Calu3 (cell line): ENCODE measurements around the gene EXD3. TPM values are rescaled to one million over a fixed set of nuclear protein-coding genes. Genes with fewer than 3 reads are reported as not detected.

ENCODE experiments used
- BruUV-seq: library from RNA; stranded (reverse); fragments of 400-500 nt; replicated peaks from 2 replicates; lab custom pipeline; 2021; lab: Mats Ljungman, UMichigan
- CTCF ChIA-PET: fragments of 300-600 bp; sonication (Branson Sonifier 250); formaldehyde crosslinking; loops from one replicate; lab custom pipeline; 2022; ENCODE audit warnings: antibody characterized with exemption; lab: Charles Lee
- DNase-seq: peaks from one replicate; pipeline ENCODE4 v3.0.0; 2022
- H3K27ac Mint-ChIP-seq: one replicate; pipeline ENCODE4 v1.8.0; 2022; ENCODE audit warnings: mixed read lengths; ENCODE audit not compliant: unreplicated experiment
- H3K27me3 Mint-ChIP-seq: one replicate; pipeline ENCODE4 v1.8.0; 2022; ENCODE audit warnings: mixed read lengths; ENCODE audit not compliant: unreplicated experiment
- H3K36me3 Mint-ChIP-seq: one replicate; pipeline ENCODE4 v1.8.0; 2022; ENCODE audit warnings: mild to moderate bottlenecking, moderate library complexity, mixed read lengths; ENCODE audit not compliant: insufficient read depth, unreplicated experiment
- H3K4me1 Mint-ChIP-seq: one replicate; pipeline ENCODE4 v1.8.0; 2022; ENCODE audit warnings: mild to moderate bottlenecking, low read depth, mixed read lengths; ENCODE audit not compliant: unreplicated experiment
- H3K4me3 Mint-ChIP-seq: one replicate; pipeline ENCODE4 v1.8.0; 2022; ENCODE audit warnings: mild to moderate bottlenecking, low read depth, moderate library complexity, mixed read lengths; ENCODE audit not compliant: unreplicated experiment
- H3K9me3 Mint-ChIP-seq: one replicate; pipeline ENCODE4 v1.8.0; 2022; ENCODE audit warnings: low read depth, mixed read lengths; ENCODE audit not compliant: unreplicated experiment
- CTCF ChIP-seq: fragments of 200-600 bp; IDR thresholded peaks from one replicate; pipeline ENCODE4 v1.8.0; 2022; ENCODE audit warnings: antibody characterized with exemption; ENCODE audit not compliant: unreplicated experiment
- intact Hi-C: fragments of 100-400 bp; cut with micrococcal nuclease; formaldehyde crosslinking; loops from one replicate; pipeline ENCODE4 v1.10.0; 2022; ENCODE audit not compliant: unreplicated experiment
- total RNA-seq: library from RNA; stranded (reverse); gene quantifications from 2 replicates; pipeline ENCODE4 v1.2.3, GENCODE V29; 2022

The EXD3 gene
- total RNA-seq, 1 experiment from 2014 or later, result 13.2 TPM

- H3K27ac Mint-ChIP-seq, result no peak overlapping the region
- TF ChIP-seq CTCF, result no peak
- no peak for DNase-seq
- no peaks in the 10 kb centered on the region for H3K4me1 Mint-ChIP-seq
- no peaks in the 10 kb centered on the region for H3K27me3 Mint-ChIP-seq
- no TSS peak for BruUV-seq
- CTCF ChIA-PET, result no interaction called here
- intact Hi-C loops, result no loop called here
- no peak overlapping the region for H3K4me3 Mint-ChIP-seq
- peaks cover 12% of the 10 kb centered on the region for H3K36me3 Mint-ChIP-seq
- no peaks in the 10 kb centered on the region for H3K9me3 Mint-ChIP-seq
Observed at GRCh38 chr9:137456864-137457405, 34.0 kb upstream of the EXD3 start.

DNA sequence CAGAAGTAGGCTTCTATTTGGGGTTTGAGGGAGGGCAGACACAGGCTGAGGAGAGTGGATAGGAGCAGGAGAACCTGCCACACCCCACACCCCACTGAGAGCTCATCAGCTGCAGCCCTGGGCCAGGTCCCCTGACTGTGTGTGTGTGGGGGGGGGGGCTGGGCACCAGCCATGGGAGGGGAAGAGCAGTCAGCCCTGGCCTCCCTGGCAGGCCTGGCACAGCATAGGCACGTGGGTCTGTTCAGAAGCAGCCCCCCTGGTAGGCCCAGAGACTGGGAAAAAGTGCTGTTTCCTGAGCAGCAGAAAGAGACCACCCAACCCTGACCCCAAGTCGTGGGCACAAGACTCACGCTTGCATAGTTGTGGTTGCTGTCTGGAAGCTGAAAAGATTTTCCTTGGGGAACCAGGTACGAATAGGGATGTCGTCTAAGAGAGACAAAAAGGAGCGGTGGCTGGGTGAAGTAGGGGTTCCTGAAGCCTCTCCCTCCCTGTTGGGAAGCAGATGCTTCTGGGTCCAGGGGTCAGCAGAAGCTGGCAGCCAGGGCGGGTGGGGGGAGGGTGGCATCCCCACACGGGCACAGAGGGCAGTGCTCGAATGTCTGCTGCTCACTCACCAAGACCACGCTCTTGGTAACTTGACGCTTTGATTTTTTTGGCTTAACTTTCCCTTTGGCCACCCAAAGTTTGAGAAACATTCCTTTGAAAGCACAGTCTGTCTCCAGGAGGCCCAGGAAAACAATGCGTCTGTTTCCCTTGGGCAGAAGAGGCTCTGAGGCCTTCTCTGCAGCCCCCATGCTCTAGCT is 33.3 kb upstream of the EXD3 start:
- no peaks in the 10 kb centered on the region for H3K4me1 Mint-ChIP-seq
- TSS peak; percentile 50 for BruUV-seq
- H3K9me3 Mint-ChIP-seq, result no peaks in the 10 kb centered on the region
- peaks cover 12% of the 10 kb centered on the region for H3K36me3 Mint-ChIP-seq
- no peak for TF ChIP-seq CTCF
- H3K27ac Mint-ChIP-seq, result no peak overlapping the region
- no peak overlapping the region for H3K4me3 Mint-ChIP-seq
- CTCF ChIA-PET, result no interaction called here
- no peak for DNase-seq
- intact Hi-C loops, result no loop called here
- H3K27me3 Mint-ChIP-seq, result no peaks in the 10 kb centered on the region

DNA sequence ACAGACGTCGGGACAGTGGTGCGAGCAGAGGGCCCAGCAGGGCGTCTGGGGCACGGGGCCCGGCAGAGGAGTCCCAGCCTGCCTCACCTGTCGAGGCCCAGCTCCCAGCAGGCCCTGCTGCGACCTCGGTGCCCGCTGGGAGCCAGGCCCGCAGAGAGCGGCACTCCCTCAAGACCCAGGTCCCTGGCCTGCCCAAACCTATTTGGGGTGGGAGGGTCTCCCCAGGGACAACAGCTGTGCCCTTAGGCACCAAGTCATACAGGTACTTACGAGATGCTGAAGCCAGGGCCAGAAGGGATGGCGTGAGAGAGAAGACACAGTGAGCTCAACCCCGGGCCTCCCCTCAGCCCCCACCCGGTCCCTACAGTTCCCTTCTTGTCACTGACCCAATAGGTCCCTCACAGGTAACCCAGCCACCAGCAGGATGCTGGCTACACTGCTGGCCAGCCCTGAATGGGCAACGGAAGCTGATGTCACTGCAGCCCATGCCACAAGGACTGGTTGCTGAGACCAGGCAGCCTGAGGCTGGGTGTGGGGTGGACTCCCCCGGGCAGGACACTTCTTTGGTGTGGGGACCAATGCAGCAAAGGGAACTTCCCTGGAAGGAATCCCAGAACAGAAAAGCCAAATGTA is 32.5 kb upstream of the EXD3 start:
- TF ChIP-seq CTCF, result no peak
- intact Hi-C loops, result no loop called here
- no peaks in the 10 kb centered on the region for H3K9me3 Mint-ChIP-seq
- H3K4me3 Mint-ChIP-seq, result no peak overlapping the region
- H3K36me3 Mint-ChIP-seq, result peaks cover 12% of the 10 kb centered on the region
- CTCF ChIA-PET, result no interaction called here
- H3K4me1 Mint-ChIP-seq, result no peaks in the 10 kb centered on the region
- BruUV-seq, result no TSS peak
- H3K27ac Mint-ChIP-seq, result no peak overlapping the region
- H3K27me3 Mint-ChIP-seq, result no peaks in the 10 kb centered on the region
- DNase-seq, result no peak

DNA sequence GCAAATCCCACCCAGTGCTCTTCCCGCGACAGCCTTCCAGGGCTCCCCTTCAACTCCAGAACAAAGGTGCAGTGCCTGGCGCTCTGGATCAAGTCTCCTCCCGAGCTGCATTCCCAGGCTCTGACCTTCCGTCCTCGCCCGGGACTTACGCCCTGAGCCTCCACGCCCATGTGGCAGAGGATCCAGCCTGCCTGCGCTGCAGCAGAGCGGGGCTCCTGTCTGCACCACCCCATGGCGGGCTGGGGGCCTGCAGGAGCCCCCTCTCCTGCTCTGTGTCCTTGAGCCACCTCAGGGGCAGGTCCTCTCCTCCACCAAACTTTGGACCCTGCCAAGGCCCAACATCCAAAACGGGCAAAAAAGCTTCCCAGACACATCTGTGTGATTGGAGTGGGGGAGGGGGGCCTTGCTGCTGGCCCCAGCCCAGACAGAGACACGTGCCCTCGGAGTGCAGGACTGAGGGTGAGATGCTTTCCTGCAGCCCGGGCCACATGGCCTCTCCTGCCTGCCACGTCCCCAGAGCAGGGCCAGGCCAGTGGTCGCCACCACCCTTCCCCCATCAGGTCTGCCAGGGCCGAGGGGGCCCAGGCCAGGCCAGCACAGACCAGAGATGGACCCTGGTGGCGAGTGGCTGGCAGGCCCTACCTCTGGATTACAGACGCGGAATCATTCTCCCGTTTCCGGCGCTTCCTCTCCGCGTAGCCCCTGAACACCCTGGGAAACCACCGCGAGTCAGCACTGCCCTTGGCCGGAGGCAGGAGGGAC is 31.8 kb upstream of the EXD3 start:
- Mint-ChIP-seq H3K27ac (no peak overlapping the region), H3K9me3 (no peaks in the 10 kb centered on the region), H3K4me1 (no peaks in the 10 kb centered on the region), H3K27me3 (no peaks in the 10 kb centered on the region), H3K36me3 (peaks cover 18% of the 10 kb centered on the region), H3K4me3 (no peak overlapping the region)
- no peak for TF ChIP-seq CTCF
- no peak for DNase-seq
- CTCF ChIA-PET, result no interaction called here
- BruUV-seq, result no TSS peak
- intact Hi-C loops, result no loop called here
